ENCODE data around the gene RIOK1.
"Not testable (repeated sequence)": the region's sequence is repeated elsewhere in the genome, so short reads cannot be mapped to it uniquely, and the experiment has no call there.

RIOK1 gene

DNA sequence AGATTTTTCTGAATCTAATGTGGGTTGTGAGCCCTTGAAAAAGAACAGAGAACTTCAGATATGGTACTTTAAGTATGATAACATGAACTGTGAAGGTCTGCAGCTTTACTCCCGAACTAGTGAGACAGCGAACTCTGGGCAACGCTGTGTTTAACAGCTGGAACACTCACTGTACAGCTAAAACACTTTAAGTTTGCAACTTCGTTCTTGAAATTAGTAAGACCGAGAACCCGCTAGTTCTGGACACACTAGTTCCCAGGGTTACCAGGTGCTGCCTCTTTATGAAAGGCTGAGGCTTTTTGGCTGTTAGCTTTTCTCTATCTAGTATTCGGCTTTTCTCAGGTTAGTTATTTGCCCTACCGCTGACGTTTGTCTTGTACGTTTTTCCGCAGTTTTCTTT, 52.9 kb downstream of the RIOK1 start:
- no peak for DNase-seq

DNA sequence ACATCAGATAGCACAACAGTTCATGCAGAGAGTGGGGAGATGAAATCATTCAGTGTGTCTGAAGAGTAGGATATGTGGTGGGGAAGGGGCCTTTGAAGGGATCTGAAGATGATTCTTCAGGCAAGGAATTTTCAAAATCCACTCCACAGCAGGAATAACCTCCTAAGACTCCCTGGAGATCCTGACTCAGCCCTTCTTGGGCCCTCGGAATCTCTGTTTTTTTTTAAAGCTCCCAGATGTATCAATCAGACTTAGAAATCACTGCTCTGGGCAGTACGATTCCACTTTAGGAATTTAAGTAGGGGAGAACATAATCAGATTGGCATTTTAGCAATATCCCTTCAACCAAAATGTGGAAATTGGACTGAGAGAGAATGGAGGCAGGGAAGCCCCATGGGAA, 55.5 kb downstream of the RIOK1 start:
- DNase-seq: no peak

- no peak for DNase-seq
These were observed 56.4 kb downstream of the RIOK1 start for GRCh38 chr6:7445885-7446461.

GRCh38 chr6:7446619-7447325, 57.2 kb downstream of the RIOK1 start:
- DNase-seq: no peak

- no peak for DNase-seq
These were observed 58.6 kb downstream of the RIOK1 start for GRCh38 chr6:7448232-7448631.

- DNase-seq: no peak
These were observed 59.4 kb downstream of the RIOK1 start for GRCh38 chr6:7449018-7449417.

DNA sequence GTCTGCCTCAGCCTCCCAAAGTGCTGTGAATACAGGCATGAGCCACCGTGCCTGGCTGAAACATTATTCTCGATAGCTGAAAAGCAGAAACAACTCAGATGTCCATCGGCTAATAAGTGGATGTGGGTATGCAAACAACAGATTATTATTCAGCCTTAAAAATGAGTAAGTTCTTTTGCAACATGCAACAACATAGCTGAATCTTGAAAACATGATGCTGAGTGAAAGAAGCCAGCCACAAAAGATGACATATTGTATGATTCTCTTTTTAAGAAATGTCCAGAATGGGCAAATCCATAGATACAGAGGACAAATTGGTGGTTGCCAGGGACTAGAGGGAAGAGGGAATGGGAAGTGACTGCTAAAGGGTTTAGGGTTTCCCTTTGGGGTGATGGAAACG, 61.7 kb downstream of the RIOK1 start:
- no peak for DNase-seq

- no peak for DNase-seq
These were observed 63.3 kb downstream of the RIOK1 start for GRCh38 chr6:7452898-7453297.

- DNase-seq: no peak
These were observed 65.2 kb downstream of the RIOK1 start for GRCh38 chr6:7454696-7455358.

DNA sequence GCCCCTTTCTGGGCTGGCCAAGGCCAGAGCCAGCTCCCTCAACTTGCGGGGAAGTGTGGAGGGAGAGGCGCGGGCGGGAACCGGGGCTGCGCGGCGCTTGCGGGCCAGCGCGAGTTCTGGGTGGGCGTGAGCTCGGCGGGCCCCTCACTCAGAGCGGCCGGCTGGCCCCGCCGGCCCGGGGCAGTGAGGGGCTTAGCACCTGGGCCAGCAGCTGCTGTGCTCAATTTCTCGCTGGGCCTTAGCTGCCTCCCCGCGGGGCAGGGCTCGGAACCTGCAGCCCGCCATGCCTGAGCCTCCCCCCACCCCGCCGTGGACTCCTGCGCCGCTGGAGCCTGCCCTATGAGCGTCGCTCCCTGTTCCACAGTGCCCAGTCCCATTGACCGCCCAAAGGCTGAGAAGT, 66.7 kb downstream of the RIOK1 start:
- DNase-seq: not testable (repeated sequence)

DNA sequence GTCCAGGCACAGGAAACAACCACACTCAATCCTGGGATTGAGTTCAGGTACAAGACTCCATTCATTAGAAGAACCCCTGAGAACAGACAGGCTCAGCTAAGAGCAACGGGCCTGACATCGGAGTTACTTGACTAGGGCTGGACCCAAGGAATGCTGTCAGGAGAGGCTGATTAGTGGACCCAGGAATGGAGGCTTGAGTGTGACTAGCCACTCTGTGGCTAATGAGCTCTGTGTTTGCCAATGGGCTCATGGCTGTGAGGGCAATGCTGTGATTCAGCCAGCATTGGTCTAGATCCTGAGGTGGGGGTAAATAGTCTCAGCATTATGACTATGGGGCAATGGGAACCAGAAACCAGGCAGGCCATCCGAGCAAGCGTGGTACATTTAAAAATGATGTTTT, 71.8 kb downstream of the RIOK1 start:
- DNase-seq: no peak

GRCh38 chr6:7463785-7464184, 74.2 kb downstream of the RIOK1 start:
- no peak for DNase-seq

- DNase-seq: no peak
These were observed 77.6 kb downstream of the RIOK1 start for GRCh38 chr6:7467007-7467897.
